Epithelial cell of prostate (primary cell): Measurements from ENCODE around the gene KDF1.

Source experiments
- DNase-seq: peaks from one replicate; pipeline ENCODE4 v3.0.0-alpha.2; 2011; ENCODE audit warnings: low read depth, low spot score
- H3K27ac ChIP-seq: fragments of 450-650 bp; 2 replicates; pipeline ENCODE4 v1.5.1; 2017; ENCODE audit warnings: mild to moderate bottlenecking

Gene KDF1

DNA sequence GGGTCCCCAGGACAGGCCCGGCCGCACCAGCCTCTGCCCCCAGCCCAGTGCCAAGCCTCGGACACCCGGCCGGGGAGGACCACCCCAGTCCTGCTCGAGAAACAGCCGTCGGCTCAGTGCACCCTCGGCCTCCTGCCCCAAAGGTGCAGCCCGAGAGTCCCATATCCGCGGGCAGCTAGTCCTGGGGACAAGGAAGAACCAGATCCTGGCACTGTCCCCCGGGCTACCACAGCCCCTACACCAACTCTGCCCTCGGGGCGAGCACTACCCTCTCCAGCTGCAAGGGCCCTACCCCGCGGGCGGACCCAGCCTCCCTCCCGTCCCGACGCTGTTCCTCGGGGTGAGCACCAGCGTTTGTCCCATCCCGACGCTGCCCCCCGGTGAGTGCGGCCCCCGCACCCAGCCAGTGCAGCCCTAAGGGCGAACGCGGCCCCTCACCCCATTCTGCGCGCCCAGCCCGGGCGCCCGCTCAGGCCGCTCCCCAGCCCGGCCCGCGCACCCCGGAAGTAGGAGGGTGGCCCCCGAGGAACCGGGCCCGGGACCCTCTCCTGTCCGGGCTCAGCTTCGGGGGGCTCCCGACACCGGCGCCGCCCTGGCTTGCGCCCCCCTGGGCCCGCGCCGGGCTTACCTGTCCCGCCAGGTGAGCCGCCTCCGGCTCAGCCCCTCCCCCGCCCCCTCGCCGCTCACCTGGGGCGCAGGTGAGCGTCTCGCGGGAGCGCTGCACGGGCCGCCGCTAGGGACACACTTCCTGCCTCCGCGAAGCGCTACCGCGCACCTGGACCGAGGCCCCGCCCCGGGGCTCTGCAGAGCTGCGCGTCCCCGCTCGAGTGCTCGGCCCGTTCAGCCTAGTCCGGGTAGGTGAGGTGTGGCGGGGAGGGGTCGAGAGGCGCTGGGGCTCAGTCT is at the start of gene KDF1:
KDF1 (minus strand) TSS at position 747 of the 903 bp plus-strand sequence. CDS start 8,088 bp downstream, outside the sequence.
- peak; percentile 45 for DNase-seq
- peak within 1 kb of the TSS; percentile 82 for H3K27ac ChIP-seq

DNA sequence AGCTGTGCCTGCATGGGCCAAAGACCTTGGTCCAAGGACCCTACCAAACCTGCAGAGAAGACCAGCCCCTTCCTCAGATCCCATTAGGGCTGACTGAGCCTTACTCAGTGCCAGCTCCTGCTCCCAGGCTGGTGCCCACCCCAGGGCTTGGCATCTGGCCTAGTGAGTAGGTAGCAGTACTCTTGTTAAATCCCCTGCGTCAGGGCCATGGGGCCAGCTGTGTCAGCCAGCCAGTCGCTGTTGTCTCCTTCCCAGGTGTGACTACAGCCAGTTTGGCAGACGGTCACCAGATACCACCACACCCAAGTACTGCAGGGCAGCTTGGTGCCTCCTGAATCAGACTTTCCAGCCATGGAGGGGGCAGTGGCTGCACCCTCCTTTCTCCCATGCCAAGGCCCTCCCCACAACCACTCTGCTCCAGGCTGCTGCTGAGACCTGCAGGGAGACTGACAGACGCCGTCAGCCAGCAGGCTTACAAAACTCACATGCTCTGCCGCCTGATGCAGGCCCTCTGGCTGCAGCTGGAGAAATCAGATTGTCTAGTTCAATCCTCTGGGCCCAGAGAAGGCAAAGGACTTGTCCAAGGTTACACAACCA is 49.4 kb upstream of the KDF1 start:
- peak overlapping the region; percentile 92 for H3K27ac ChIP-seq
- peak; percentile 95 for DNase-seq

GRCh38 chr1:27007909-27008582 is 47.8 kb upstream of the KDF1 start:
- H3K27ac ChIP-seq, result peak overlapping the region; percentile 92
- no peak for DNase-seq

GRCh38 chr1:27006683-27007082 is 46.4 kb upstream of the KDF1 start:
- H3K27ac ChIP-seq, result no peak overlapping the region
- no peak for DNase-seq

DNA sequence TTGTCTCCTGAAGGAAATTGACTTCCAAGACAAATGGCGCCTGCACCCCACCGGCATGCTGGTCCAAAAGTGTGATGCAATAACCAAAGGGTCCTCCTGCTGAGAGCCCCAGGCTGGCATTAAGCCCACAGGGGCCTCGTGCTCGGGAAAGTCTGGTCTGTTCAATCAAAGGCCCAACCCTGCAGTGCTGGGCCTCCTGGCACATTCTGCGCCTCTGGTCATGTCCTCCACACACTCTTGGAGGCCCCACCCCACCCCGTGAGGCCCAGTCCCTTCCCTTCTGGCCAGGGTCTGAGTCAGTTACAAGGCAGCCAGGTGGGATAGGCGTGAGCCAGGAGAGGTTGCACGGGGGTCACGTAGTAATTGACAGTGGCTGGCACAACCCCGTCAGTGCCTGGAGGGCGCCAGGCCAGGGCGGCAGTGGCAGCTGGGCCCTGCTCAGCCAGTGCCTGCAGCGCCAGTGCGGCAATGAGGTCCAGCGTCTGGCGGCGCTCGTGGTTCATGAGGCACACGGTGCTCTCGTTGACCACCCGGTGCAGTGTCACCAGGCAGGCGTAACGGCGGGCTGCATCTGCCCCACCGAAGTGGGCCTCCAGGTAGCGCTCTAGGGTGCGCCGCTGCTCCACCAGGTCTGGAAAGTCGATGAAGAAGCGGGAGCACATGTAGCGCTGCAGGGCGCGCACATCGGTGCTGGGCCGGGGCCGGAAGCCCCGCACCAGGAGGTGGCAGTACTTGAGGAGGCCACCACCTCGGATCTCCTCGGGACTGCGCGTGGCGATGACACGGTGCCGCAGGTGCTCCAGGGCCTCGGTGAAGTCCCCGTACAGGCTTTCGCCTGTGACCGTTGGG is 45.6 kb upstream of the KDF1 start:
- H3K27ac ChIP-seq, result no peak overlapping the region
- DNase-seq, result no peak

GRCh38 chr1:27005166-27005530 is 44.9 kb upstream of the KDF1 start:
- DNase-seq, result no peak
- no peak overlapping the region for H3K27ac ChIP-seq

GRCh38 chr1:27004471-27005165 is 44.4 kb upstream of the KDF1 start:
- no peak for DNase-seq
- peak overlapping the region; percentile 95 for H3K27ac ChIP-seq

DNA sequence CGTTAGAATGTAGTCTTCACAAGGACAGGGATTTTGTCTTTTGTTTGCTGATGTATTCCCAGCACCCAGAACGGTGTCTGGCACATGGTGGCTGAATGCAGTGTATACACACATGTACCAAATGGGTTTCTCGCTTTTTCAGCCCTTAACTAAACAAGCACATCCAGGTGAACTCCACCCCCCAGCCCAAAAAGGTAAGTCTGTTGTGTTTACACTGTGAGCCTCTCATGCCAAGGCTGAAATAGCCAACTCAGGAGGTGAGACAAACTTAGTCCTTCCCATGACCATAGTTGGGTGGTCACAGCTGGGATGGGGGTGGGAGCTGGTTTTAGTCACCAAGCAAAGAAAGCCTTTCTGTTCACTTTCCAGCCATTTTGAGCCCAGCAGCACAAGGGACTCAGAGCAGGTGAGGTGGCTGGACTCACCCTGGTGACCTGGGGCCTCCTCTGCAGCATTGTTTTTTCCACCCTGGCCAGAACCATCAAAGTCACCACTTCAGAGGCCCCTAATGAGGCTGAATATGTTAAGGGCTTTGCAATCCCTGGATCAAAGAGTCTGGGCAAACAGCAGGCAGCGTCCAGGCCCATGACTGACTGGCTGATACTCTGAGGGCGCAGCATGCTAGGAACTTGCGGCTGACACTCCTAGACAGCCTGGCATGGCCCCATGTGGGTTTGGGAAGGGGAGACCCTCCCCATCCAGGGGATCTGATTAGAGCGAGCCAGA is 43.6 kb upstream of the KDF1 start:
- DNase-seq, result no peak
- peak overlapping the region; percentile 95 for H3K27ac ChIP-seq

DNA sequence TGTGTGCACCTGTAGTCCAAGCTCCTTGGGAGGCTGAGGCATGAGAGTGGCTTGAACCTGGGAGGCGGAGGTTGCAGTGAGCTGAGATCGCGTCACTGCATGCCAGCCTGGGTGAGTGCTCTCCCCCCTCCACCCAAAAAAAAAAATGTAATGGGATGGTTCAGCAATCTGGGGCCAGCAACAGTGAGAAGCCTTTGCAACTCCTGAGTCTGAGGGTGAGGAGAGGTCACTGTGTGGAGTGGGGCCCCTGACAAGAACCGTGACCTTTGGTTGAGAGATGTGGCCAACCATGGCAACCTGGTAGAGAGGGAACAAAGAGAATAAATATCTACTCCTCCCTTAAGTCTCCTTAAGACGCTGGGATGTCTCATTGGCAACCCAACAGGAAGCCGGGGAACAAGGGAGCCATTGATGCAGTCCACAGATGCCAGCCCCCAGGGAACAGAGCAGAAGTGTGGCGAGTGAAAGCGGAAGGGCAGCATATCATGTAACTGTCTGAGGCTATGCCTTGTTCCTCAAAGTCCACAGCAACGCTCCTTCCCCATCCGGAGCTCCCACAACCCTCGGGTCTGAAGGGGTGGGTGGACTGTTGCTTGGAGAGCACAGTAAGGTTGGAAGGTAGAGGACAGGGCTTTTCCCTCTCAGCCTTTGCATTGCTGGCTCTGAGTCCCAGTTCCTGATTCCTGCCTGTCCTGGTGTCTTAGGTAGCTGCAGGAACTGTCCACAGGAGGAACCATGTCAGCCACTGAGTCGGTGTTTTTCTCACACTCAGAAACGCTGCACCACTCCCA is 41.5 kb upstream of the KDF1 start:
- peak overlapping the region; percentile 95 for H3K27ac ChIP-seq
- peak; percentile 36 for DNase-seq

GRCh38 chr1:27000817-27001460 is 40.7 kb upstream of the KDF1 start:
- DNase-seq, result no peak
- H3K27ac ChIP-seq, result peak overlapping the region; percentile 95

DNA sequence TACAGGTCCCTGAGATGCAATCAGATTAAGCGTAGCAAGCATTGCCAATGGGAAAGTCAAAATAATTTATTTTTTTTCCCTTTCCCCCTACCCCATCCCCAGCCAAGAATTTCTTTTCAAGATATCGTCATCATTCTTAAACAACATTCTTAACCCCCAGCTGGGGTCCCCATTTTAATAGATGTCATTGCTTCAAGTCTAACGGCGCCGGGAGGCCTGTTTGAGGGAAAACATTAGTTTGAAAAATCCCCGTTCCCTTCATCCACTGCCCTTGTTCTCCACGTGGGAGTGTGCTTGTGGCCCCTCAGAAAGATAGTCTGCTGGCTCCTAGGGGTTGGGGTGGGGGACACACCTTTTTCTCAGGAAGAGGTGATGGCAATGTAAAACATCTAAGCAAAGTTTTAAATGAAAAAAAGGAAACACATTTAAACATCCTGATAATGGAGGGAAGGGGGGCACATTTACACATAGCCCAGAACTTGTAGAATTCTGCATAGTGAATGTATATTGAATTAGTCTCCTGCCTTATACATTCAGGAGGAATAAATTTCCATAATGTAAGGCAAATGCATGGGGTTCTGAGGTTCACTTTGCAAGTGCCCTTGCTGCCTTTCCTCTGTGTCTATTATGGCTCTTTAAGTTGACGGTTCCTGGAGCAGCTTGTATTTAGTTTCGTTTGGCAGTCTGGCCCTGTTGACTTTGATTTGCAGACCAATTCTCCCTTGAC is 40.0 kb upstream of the KDF1 start:
- no peak for DNase-seq

GRCh38 chr1:26999440-26999987 is 39.2 kb upstream of the KDF1 start:
- peak overlapping the region; percentile 95 for H3K27ac ChIP-seq
- DNase-seq, result no peak

More for the DNA sequence above, 40.0 kb upstream of the KDF1 start:
- H3K27ac ChIP-seq, result peak overlapping the region; percentile 95

DNA sequence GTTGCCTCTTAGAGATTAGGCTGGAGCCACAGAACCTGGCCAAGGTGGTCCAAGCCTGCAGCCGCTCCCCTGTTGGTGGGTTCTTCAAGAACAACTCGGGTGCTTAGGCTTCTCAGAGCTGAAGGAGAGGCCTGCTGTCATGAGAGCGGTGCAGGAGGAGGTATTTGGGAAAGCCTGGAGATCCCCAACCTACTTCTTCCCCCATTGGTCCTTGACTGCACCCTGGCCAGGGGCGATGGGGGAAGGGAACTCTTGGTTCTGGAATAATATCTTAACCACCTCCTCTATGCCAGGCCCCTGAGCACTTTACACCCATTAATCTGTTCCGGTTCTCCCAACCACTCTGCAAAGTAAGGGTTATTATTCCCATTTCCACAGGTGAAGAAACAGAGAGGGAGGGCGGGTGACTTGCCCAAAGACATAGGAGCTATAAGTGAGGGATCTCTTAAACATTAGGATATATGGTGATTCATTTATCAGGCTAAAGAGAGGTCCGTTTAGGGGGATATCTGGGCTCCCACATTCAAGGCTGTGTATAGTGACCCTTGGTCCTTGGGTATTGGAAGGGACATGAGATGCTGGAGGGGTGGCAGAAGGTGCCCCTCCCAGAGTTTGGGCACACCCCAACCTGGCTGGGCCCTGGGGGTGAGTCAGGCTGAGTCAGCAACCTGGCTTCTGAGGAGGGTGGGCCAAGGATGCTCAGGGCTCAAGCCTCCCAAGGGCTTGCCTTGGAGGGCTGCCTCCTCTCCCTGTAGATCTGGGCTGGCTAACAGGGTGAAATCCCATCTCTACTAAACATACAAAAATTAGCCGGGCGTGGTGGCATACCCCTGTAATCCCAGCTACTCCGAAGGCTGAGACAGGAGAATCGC is 38.4 kb upstream of the KDF1 start:
- peak overlapping the region; percentile 95 for H3K27ac ChIP-seq
- no peak for DNase-seq

GRCh38 chr1:26996665-26997064 is 36.4 kb upstream of the KDF1 start:
- H3K27ac ChIP-seq, result peak overlapping the region; percentile 95
- DNase-seq, result no peak

- no peak for DNase-seq
- peak overlapping the region; percentile 95 for H3K27ac ChIP-seq
Observed at GRCh38 chr1:26996024-26996423, 35.8 kb upstream of the KDF1 start.
